Smooth muscle cell (in vitro differentiated cells): ENCODE measurements around the gene SRC. TPM values are rescaled to one million over a fixed set of nuclear protein-coding genes. Genes with fewer than 3 reads are reported as not detected.

Experiments
- DNase-seq: peaks from one replicate; lab custom pipeline; 2025; ENCODE audit not compliant: unreplicated experiment; lab: John Stamatoyannopoulos, UW
- H2AFZ ChIP-seq: fragments of 200-600 bp; sonication (generic); 2 replicates; pipeline ENCODE4 v1.6.0; 2016; ENCODE audit warnings: antibody characterized with exemption, low read depth, mild to moderate bottlenecking
- H3F3A ChIP-seq: fragments of 200-600 bp; sonication (generic); 2 replicates; pipeline ENCODE4 v1.6.0; 2017; ENCODE audit warnings: antibody characterized with exemption, low read depth
- H3K27ac ChIP-seq: fragments of 200-600 bp; sonication (generic); 2 replicates; pipeline ENCODE4 v1.5.1; 2016; ENCODE audit warnings: low read depth, mild to moderate bottlenecking
- H3K27me3 ChIP-seq: fragments of 200-600 bp; sonication (generic); 2 replicates; pipeline ENCODE4 v1.6.1; 2016; ENCODE audit warnings: low read depth, mild to moderate bottlenecking
- H3K36me3 ChIP-seq: fragments of 200-600 bp; sonication (generic); 2 replicates; pipeline ENCODE4 v1.5.1; 2016; ENCODE audit warnings: low read depth
- H3K4me1 ChIP-seq: fragments of 200-600 bp; sonication (generic); 2 replicates; pipeline ENCODE4 v1.5.1; 2016; ENCODE audit warnings: low read depth
- H3K4me2 ChIP-seq: fragments of 200-600 bp; sonication (generic); 2 replicates; pipeline ENCODE4 v1.6.0; 2016; ENCODE audit warnings: mild to moderate bottlenecking
- H3K4me3 ChIP-seq: fragments of 200-600 bp; sonication (generic); 2 replicates; pipeline ENCODE4 v1.5.1; 2016; ENCODE audit warnings: mild to moderate bottlenecking
- H3K79me2 ChIP-seq: fragments of 200-600 bp; sonication (generic); 2 replicates; pipeline ENCODE4 v1.6.0; 2016; ENCODE audit warnings: low read depth, mild to moderate bottlenecking
- H3K9ac ChIP-seq: fragments of 200-600 bp; sonication (generic); 2 replicates; pipeline ENCODE4 v1.6.0; 2016; ENCODE audit warnings: low read depth
- H3K9me3 ChIP-seq: fragments of 200-600 bp; sonication (generic); replicated peaks from 2 replicates; pipeline ENCODE4 v1.5.1; 2016; ENCODE audit warnings: low read depth
- H4K20me1 ChIP-seq: fragments of 200-600 bp; sonication (generic); 2 replicates; pipeline ENCODE4 v1.6.0; 2016; ENCODE audit warnings: low read depth
- CTCF ChIP-seq: fragments of 200-600 bp; sonication (generic); IDR thresholded peaks from 2 replicates; pipeline ENCODE4 v1.5.1; 2017; ENCODE audit warnings: borderline replicate concordance, mild to moderate bottlenecking, antibody characterized with exemption; ENCODE audit not compliant: insufficient read depth, poor library complexity, severe bottlenecking
- WGBS: methylation state at CpG from one replicate; pipeline ENCODE4 v1.1.7; 2016; ENCODE audit warnings: low lambda C conversion rate; 5-methylcytosine and 5-hydroxymethylcytosine counted together
- polyA plus RNA-seq: library from polyadenylated mRNA; unstranded; fragments of >200 nt; fragmentation: Nextera tagmentation; extraction: Ambion mirVana; gene quantifications from 2 replicates; pipeline ENCODE4 v1.2.1, GENCODE V29; 2016
- total RNA-seq: library from RNA; depleted of rRNA; stranded (reverse); fragments of >200 nt; gene quantifications from 2 replicates; pipeline ENCODE4 v1.2.3, GENCODE V29; 2014

The SRC gene
- total and polyA plus RNA-seq, 2 experiments from 2014 or later: 26.0 to 36.5 TPM

DNA sequence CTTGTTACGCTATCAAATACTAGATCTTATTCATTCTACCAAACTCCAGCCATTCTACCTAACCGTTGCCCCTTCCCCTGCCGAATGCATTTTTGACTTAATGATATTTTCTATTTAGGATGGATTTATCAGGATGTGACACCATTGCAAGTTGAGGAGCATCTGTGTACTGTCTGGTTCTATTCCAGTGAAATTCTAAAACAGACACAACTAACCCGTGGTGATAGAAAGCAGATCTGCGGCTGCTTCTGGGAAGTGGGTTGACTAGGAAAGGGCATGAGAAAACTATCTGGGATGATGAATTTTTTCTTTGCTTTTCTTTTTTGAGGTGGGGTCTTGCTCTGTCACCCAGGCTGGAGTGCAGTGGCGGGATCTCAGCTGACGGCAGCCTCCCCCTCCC, 20.7 kb upstream of the SRC start:
- no peaks in the 10 kb centered on the region for H4K20me1 ChIP-seq
- no peak overlapping the region for H3K9ac ChIP-seq
- no peak overlapping the region for H3K4me3 ChIP-seq
- no peak overlapping the region for H3K27ac ChIP-seq
- peaks cover 3% of the 10 kb centered on the region for H3K4me1 ChIP-seq
- no peaks in the 10 kb centered on the region for H3K36me3 ChIP-seq
- DNase-seq: no peak
- no peak for TF ChIP-seq CTCF
- H3K4me2 ChIP-seq: no peak overlapping the region
- H3F3A ChIP-seq: peaks cover 5% of the 10 kb centered on the region
- no peaks in the 10 kb centered on the region for H3K27me3 ChIP-seq
- H3K9me3 ChIP-seq: no peaks in the 10 kb centered on the region
- H3K79me2 ChIP-seq: no peaks in the 10 kb centered on the region
- H2AFZ ChIP-seq: no peak overlapping the region
- WGBS: 60% methylated on average over 7 of the region's 7 CpGs

- no peak for TF ChIP-seq CTCF
- Histone ChIP-seq H3K4me3 (no peak overlapping the region), H3K4me1 (peaks cover 3% of the 10 kb centered on the region), H3K36me3 (no peaks in the 10 kb centered on the region), H3K27ac (no peak overlapping the region), H3K27me3 (no peaks in the 10 kb centered on the region), H4K20me1 (no peaks in the 10 kb centered on the region), H3K79me2 (no peaks in the 10 kb centered on the region), H3K9me3 (no peaks in the 10 kb centered on the region), H3K4me2 (no peak overlapping the region), H3K9ac (no peak overlapping the region), H3F3A (peaks cover 5% of the 10 kb centered on the region), H2AFZ (no peak overlapping the region)
- 55% methylated on average over 2 of the region's 2 CpGs for WGBS
- no peak for DNase-seq
These were observed 19.3 kb upstream of the SRC start for GRCh38 chr20:37326666-37327065.

DNA sequence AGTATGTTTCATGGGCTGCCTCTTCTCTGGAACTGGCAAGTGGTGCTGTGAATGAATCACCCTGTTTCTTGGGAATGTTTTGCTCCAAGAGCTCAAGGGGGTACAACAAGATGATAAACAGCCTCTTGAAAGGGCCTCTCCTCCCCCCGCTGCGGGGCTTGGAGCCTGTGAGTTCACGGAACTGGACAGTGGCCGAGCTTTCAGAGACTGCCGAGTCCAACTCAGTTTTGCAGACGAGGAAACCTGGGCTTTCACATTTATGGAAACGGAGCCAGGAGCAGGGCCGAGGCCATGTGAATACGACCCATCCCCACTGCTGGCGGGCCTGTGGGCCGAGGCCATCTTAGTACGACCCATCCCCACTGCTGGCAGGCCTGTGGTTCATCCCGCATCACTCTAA, 18.2 kb upstream of the SRC start:
- Histone ChIP-seq H3F3A (peaks cover 10% of the 10 kb centered on the region), H3K4me2 (peak overlapping the region; percentile 50), H3K4me1 (peaks cover 3% of the 10 kb centered on the region), H3K9me3 (no peaks in the 10 kb centered on the region), H3K79me2 (no peaks in the 10 kb centered on the region), H3K36me3 (no peaks in the 10 kb centered on the region), H3K27me3 (no peaks in the 10 kb centered on the region), H3K4me3 (no peak overlapping the region), H3K27ac (peak overlapping the region; percentile 58), H2AFZ (peak overlapping the region; percentile 88), H3K9ac (no peak overlapping the region), H4K20me1 (no peaks in the 10 kb centered on the region)
- DNase-seq: no peak
- no peak for TF ChIP-seq CTCF
- WGBS: 40% methylated on average over 13 of the region's 13 CpGs

- Histone ChIP-seq H3K4me1 (peaks cover 3% of the 10 kb centered on the region), H3F3A (peaks cover 5% of the 10 kb centered on the region), H3K9ac (no peak overlapping the region), H3K27ac (peak overlapping the region; percentile 58), H3K79me2 (no peaks in the 10 kb centered on the region), H3K9me3 (no peaks in the 10 kb centered on the region), H3K4me3 (no peak overlapping the region), H2AFZ (peak overlapping the region; percentile 88), H3K4me2 (peak overlapping the region; percentile 50), H3K27me3 (no peaks in the 10 kb centered on the region), H3K36me3 (no peaks in the 10 kb centered on the region), H4K20me1 (no peaks in the 10 kb centered on the region)
- 94% methylated on average over 14 of the region's 14 CpGs for WGBS
- DNase-seq: no peak
- TF ChIP-seq CTCF: no peak
These were observed 17.6 kb upstream of the SRC start for GRCh38 chr20:37328149-37328945.
